Sigmoid colon (tissue), 4 donors: Measurements from ENCODE around the gene KBTBD6.

ENCODE experiments used
- EP300 ChIP-seq, 4 donors: sonication (generic); formaldehyde crosslinking; IDR thresholded peaks; one replicate each; pipeline ENCODE4 v1.6.1; 2017; ENCODE audit warnings: antibody characterized with exemption in 4 of 4
- POLR2A ChIP-seq, 2 donors: fragments of 450-650 bp; IDR thresholded peaks; one replicate each; pipeline ENCODE4 v1.6.1; 2016; ENCODE audit warnings: antibody characterized with exemption in 2 of 2, mild to moderate bottlenecking in 2 of 2, moderate library complexity in 2 of 2
- POLR2AphosphoS5 ChIP-seq, 4 donors: sonication (generic); formaldehyde crosslinking; IDR thresholded peaks; one replicate each; pipeline ENCODE4 v1.6.1; 2017; ENCODE audit warnings: antibody characterized with exemption in 4 of 4
- TF ChIP-seq, protein P1 (sequence below), 4 experiments: fragments of 450-650 bp in 3 of 4; fragments of 200-600 bp in 1 of 4; IDR thresholded peaks; one replicate each; pipeline ENCODE4 v1.5.1; 2016 to 2019; ENCODE audit warnings: antibody characterized with exemption in 4 of 4, mild to moderate bottlenecking in 3 of 4, moderate library complexity in 2 of 4

DNA sequence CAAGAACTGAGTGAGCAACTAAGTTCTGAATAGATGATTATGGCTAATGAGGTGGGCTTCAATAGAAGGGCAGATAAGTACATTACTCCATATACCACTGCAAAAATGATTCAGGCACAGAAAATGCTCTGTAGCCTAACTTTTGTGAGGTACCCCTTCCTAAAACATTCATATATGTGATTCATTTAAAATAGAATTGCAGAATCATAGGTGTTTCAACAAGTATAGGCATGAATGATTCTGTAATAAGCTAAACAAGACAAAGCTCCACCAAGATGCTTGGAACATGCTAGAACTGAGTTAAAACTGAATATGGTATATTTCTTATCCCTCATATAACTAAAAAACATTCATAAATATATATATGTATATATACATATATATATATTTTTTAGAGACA is 49.6 kb upstream of the KBTBD6 start:
- TF ChIP-seq, protein P1, sequence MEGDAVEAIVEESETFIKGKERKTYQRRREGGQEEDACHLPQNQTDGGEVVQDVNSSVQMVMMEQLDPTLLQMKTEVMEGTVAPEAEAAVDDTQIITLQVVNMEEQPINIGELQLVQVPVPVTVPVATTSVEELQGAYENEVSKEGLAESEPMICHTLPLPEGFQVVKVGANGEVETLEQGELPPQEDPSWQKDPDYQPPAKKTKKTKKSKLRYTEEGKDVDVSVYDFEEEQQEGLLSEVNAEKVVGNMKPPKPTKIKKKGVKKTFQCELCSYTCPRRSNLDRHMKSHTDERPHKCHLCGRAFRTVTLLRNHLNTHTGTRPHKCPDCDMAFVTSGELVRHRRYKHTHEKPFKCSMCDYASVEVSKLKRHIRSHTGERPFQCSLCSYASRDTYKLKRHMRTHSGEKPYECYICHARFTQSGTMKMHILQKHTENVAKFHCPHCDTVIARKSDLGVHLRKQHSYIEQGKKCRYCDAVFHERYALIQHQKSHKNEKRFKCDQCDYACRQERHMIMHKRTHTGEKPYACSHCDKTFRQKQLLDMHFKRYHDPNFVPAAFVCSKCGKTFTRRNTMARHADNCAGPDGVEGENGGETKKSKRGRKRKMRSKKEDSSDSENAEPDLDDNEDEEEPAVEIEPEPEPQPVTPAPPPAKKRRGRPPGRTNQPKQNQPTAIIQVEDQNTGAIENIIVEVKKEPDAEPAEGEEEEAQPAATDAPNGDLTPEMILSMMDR (IDR thresholded peaks at IDR 0.05), result no peak
- no peak for TF ChIP-seq EP300 (IDR thresholded peaks at IDR 0.05)
- no peak for TF ChIP-seq POLR2A (IDR thresholded peaks at IDR 0.05)
- TF ChIP-seq POLR2AphosphoS5 (IDR thresholded peaks at IDR 0.05), result no peak
